WTC11 (cell line): ENCODE measurements around the gene FAM174B.

ENCODE experiments used
- ATF3 ChIP-seq: sonication (generic); formaldehyde crosslinking; conservative IDR thresholded peaks from 2 replicates; pipeline ENCODE4 v1.8.1; 2022; ENCODE audit warnings: mild to moderate bottlenecking, missing genetic modification reagents
- CREB1 ChIP-seq: sonication (generic); formaldehyde crosslinking; IDR thresholded peaks from 2 replicates; pipeline ENCODE4 v1.8.0; 2023; ENCODE audit warnings: mild to moderate bottlenecking, missing genetic modification reagents
- CTCF ChIP-seq: fragments of 200-600 bp; IDR thresholded peaks from 2 replicates; pipeline ENCODE4 v1.8.0; 2022; ENCODE audit warnings: antibody characterized with exemption
- KAT7 ChIP-seq: sonication (generic); formaldehyde crosslinking; IDR thresholded peaks from 2 replicates; pipeline ENCODE4 v1.8.1; 2023; ENCODE audit warnings: missing genetic modification reagents, mild to moderate bottlenecking, borderline replicate concordance
- OVOL2 ChIP-seq: fragments of 250-450 bp; sonication (Bioruptor Pico); IDR thresholded peaks from 2 replicates; pipeline ENCODE4 v1.9.0; 2021; ENCODE audit warnings: mild to moderate bottlenecking, borderline replicate concordance
- PRDM15 ChIP-seq: sonication (generic); formaldehyde crosslinking; IDR thresholded peaks from 2 replicates; pipeline ENCODE4 v1.8.0; 2022; ENCODE audit warnings: missing genetic modification reagents
- USF2 ChIP-seq: sonication (generic); formaldehyde crosslinking; IDR thresholded peaks from 2 replicates; pipeline ENCODE4 v1.8.1; 2023; ENCODE audit warnings: mild to moderate bottlenecking, missing genetic modification reagents, moderate library complexity
- ZNF671 ChIP-seq: fragments of 250-450 bp; sonication (Bioruptor Pico); IDR thresholded peaks from 2 replicates; pipeline ENCODE4 v1.8.0; 2021; ENCODE audit warnings: mild to moderate bottlenecking
- TF ChIP-seq, protein P1 (sequence below): sonication (generic); formaldehyde crosslinking; IDR thresholded peaks from 2 replicates; pipeline ENCODE4 v1.8.0; 2022; ENCODE audit warnings: mild to moderate bottlenecking, missing genetic modification reagents

GRCh38 chr15:92623435-92623834 is 32.1 kb downstream of the FAM174B start:
- TF ChIP-seq CTCF (no peak), OVOL2 (CRISPR knock-in tag) (no peak), ATF3 (CRISPR knock-in tag) (no peak), ZNF671 (no peak), USF2 (no peak), PRDM15 (CRISPR knock-in tag) (no peak), CREB1 (no peak), KAT7 (CRISPR knock-in tag) (no peak)
- TF ChIP-seq, protein P1, sequence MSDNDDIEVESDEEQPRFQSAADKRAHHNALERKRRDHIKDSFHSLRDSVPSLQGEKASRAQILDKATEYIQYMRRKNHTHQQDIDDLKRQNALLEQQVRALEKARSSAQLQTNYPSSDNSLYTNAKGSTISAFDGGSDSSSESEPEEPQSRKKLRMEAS, result no peak
